Measurements from ENCODE around the gene MFSD2A. TPM values are rescaled to one million over a fixed set of nuclear protein-coding genes. Genes with fewer than 3 reads are reported as not detected.

The MFSD2A gene
- total RNA-seq, 4 donors from 2014 or later: 6.6 to 239 (median 132) TPM

GRCh38 chr1:39926343-39926793, 28.6 kb upstream of the MFSD2A start:
- no peak for TF ChIP-seq CTCF (IDR thresholded peaks at IDR 0.05)
- TF ChIP-seq POLR2A (IDR thresholded peaks at IDR 0.05): peak in 1 of 2 donors; percentile 36

GRCh38 chr1:39926820-39927219, 28.1 kb upstream of the MFSD2A start:
- H3K27me3 ChIP-seq: no peaks in the 10 kb centered on the region
- DNase-seq: no peak
- no peaks in the 10 kb centered on the region for H3K36me3 ChIP-seq
- no peaks in the 10 kb centered on the region for H3K9me3 ChIP-seq
- no peak overlapping the region for H3K4me3 ChIP-seq
- H3K4me1 ChIP-seq: peaks cover 0 to 25% (median 4%) of the 10 kb centered on the region in 4 donors
- TF ChIP-seq POLR2A (IDR thresholded peaks at IDR 0.05) (no peak), CTCF (IDR thresholded peaks at IDR 0.05) (no peak)
- H3K27ac ChIP-seq: peak overlapping the region in 3 of 4 donors; percentile 45 to 92 (median 79)

More at GRCh38 chr1:39926343-39926793, 28.6 kb upstream of the MFSD2A start:
- H3K27me3 ChIP-seq: no peaks in the 10 kb centered on the region
- DNase-seq: peak in 2 of 3 donors; percentile 59 to 67
- H3K27ac ChIP-seq: peak overlapping the region in 3 of 4 donors; percentile 45 to 92 (median 79)
- H3K4me3 ChIP-seq: no peak overlapping the region
- no peaks in the 10 kb centered on the region for H3K9me3 ChIP-seq
- peaks cover 0 to 25% (median 4%) of the 10 kb centered on the region in 4 donors for H3K4me1 ChIP-seq
- no peaks in the 10 kb centered on the region for H3K36me3 ChIP-seq

- H3K4me1 ChIP-seq: peaks cover 0 to 25% (median 4%) of the 10 kb centered on the region in 4 donors
- no peaks in the 10 kb centered on the region for H3K36me3 ChIP-seq
- TF ChIP-seq CTCF (IDR thresholded peaks at IDR 0.05): no peak
- peak in 1 of 2 donors; percentile 47 for TF ChIP-seq POLR2A (IDR thresholded peaks at IDR 0.05)
- H3K9me3 ChIP-seq: no peaks in the 10 kb centered on the region
- peak in 2 of 3 donors; percentile 75 to 79 for DNase-seq
- peak overlapping the region in 3 of 4 donors; percentile 55 to 92 (median 79) for H3K27ac ChIP-seq
- H3K27me3 ChIP-seq: no peaks in the 10 kb centered on the region
- H3K4me3 ChIP-seq: no peak overlapping the region
These were observed 27.4 kb upstream of the MFSD2A start for GRCh38 chr1:39927538-39927937.

- Histone ChIP-seq H3K4me3 (no peak overlapping the region), H3K27ac (peak overlapping the region in 3 of 4 donors; percentile 55 to 92 (median 79)), H3K27me3 (no peaks in the 10 kb centered on the region), H3K9me3 (no peaks in the 10 kb centered on the region), H3K4me1 (peaks cover 0 to 33% (median 4%) of the 10 kb centered on the region in 4 donors), H3K36me3 (no peaks in the 10 kb centered on the region)
- peak in 2 of 3 donors; percentile 81 to 83 for DNase-seq
- TF ChIP-seq CTCF (IDR thresholded peaks at IDR 0.05) (no peak), POLR2A (IDR thresholded peaks at IDR 0.05) (peak in 1 of 2 donors; percentile 49)
These were observed 25.9 kb upstream of the MFSD2A start for GRCh38 chr1:39928809-39929587.

- peak; percentile 21 to 94 (median 89) for DNase-seq
- H3K4me1 ChIP-seq: peaks cover 0 to 37% (median 2%) of the 10 kb centered on the region in 4 donors
- no peak overlapping the region for H3K4me3 ChIP-seq
- no peaks in the 10 kb centered on the region for H3K9me3 ChIP-seq
- no peaks in the 10 kb centered on the region for H3K36me3 ChIP-seq
- peak overlapping the region in 3 of 4 donors; percentile 82 to 92 (median 83) for H3K27ac ChIP-seq
- H3K27me3 ChIP-seq: no peaks in the 10 kb centered on the region
- TF ChIP-seq POLR2A (IDR thresholded peaks at IDR 0.05) (peak; percentile 22 to 66), CTCF (IDR thresholded peaks at IDR 0.05) (peak in 1 of 6 experiments; percentile 5)
These were observed 20.7 kb upstream of the MFSD2A start for GRCh38 chr1:39933956-39934941.

Measured in Peyer's patch (tissue), 4 donors.